HepG2 (cell line): ENCODE results near the gene SLC35B2. TPM values are rescaled to one million over a fixed set of nuclear protein-coding genes. Genes with fewer than 3 reads are reported as not detected.

Experiments used
- AGO2 ChIP-seq: fragments of 200-400 bp; formaldehyde crosslinking; optimal IDR thresholded peaks from 2 replicates; pipeline ENCODE3; 2017; ENCODE audit warnings: mild to moderate bottlenecking, low read depth, low read length, moderate library complexity
- ATF7-NPFF ChIP-seq: sonication (generic); formaldehyde crosslinking; IDR thresholded peaks from 2 replicates; pipeline ENCODE4 v1.8.1; 2023; ENCODE audit warnings: mild to moderate bottlenecking, low read depth, missing genetic modification reagents, moderate library complexity
- HNRNPUL1 ChIP-seq: fragments of 200-400 bp; formaldehyde crosslinking; IDR thresholded peaks from 2 replicates; pipeline ENCODE4 v1.6.1; 2017; ENCODE audit warnings: low read depth, mild to moderate bottlenecking, low read length, moderate library complexity
- POGZ ChIP-seq: sonication (generic); formaldehyde crosslinking; IDR thresholded peaks from 2 replicates; pipeline ENCODE4 v1.4.0; 2020; ENCODE audit warnings: mild to moderate bottlenecking, missing genetic modification reagents
- RBM39 ChIP-seq: fragments of 200-400 bp; formaldehyde crosslinking; IDR thresholded peaks from one replicate; pipeline ENCODE4 v1.6.1; 2018; ENCODE audit warnings: antibody characterized with exemption, mild to moderate bottlenecking, low read depth, low read length; ENCODE audit not compliant: poor library complexity, severe bottlenecking
- RCOR2 ChIP-seq: IDR thresholded peaks from 2 replicates; pipeline ENCODE4 v1.6.1; 2016; ENCODE audit warnings: missing biosample characterization, missing genetic modification reagents
- RFXAP ChIP-seq: sonication (generic); formaldehyde crosslinking; IDR thresholded peaks from 2 replicates; pipeline ENCODE4 v1.4.0; 2020; ENCODE audit warnings: missing genetic modification reagents, borderline replicate concordance
- SOX13 ChIP-seq, 3 experiments: fragments of 450-650 bp in 1 of 3; sonication (generic) in 1 of 3; formaldehyde crosslinking in 1 of 3; IDR thresholded peaks in 2 of 3; conservative IDR thresholded peaks in 1 of 3; 2 replicates each; pipeline versions ENCODE4 v1.5.0 to v1.6.1; 2016 to 2020; ENCODE audit warnings: antibody characterized with exemption in 1 of 3, mild to moderate bottlenecking in 1 of 3, missing compliant biosample characterization in 1 of 3, missing genetic modification reagents in 1 of 3, moderate library complexity in 1 of 3
- TBL1XR1 ChIP-seq: fragments of 150-350 bp; IDR thresholded peaks from 2 replicates; pipeline ENCODE4 v1.6.1; 2014; ENCODE audit warnings: borderline replicate concordance, low read length; ENCODE audit not compliant: partially characterized antibody
- ZFP36L1 ChIP-seq: sonication (generic); formaldehyde crosslinking; IDR thresholded peaks from 2 replicates; pipeline ENCODE4 v1.8.0; 2022; ENCODE audit warnings: mild to moderate bottlenecking, missing genetic modification reagents, moderate library complexity
- ZFP62 ChIP-seq: sonication (generic); formaldehyde crosslinking; IDR thresholded peaks from 2 replicates; pipeline ENCODE4 v1.4.0; 2020; ENCODE audit warnings: missing genetic modification reagents
- ZNF253 ChIP-seq: sonication (generic); formaldehyde crosslinking; IDR thresholded peaks from 2 replicates; pipeline ENCODE4 v1.8.0; 2022; ENCODE audit warnings: mild to moderate bottlenecking, missing genetic modification reagents, borderline replicate concordance
- ZNF44 ChIP-seq: sonication (generic); formaldehyde crosslinking; IDR thresholded peaks from 2 replicates; pipeline ENCODE4 v1.5.1; 2020; ENCODE audit warnings: mild to moderate bottlenecking, missing genetic modification reagents
- polyA plus RNA-seq, 8 experiments: library from polyadenylated mRNA; depleted of rRNA in 3 of 8; stranded (reverse) in 7 of 8; unstranded in 1 of 8; fragments of >200 nt; fragmentation: Illumina TruSeq in 4 of 8; extraction: Trizol in 4 of 8; gene quantifications; 2 replicates each; pipeline versions ENCODE4 v1.2.1 to v1.2.3, GENCODE V29; 2011 to 2016; ENCODE audit warnings: low read depth in 4 of 8, missing spikeins in 1 of 8, mixed read lengths in 1 of 8; ENCODE audit not compliant: insufficient read depth in 1 of 8
- total RNA-seq, 5 experiments: library from RNA; depleted of rRNA; stranded (reverse); fragments of >200 nt; fragmentation: Illumina TruSeq; extraction: Trizol; gene quantifications; 2 replicates each; pipeline ENCODE4 v1.2.3, GENCODE V29; 2016; ENCODE audit warnings: low read depth in 1 of 5
- TF ChIP-seq, protein P1 (sequence below): sonication (generic); formaldehyde crosslinking; IDR thresholded peaks from 2 replicates; pipeline ENCODE4 v1.9.0; 2021; ENCODE audit warnings: mild to moderate bottlenecking, missing genetic modification reagents
- TF ChIP-seq, protein P2 (sequence below): sonication (generic); formaldehyde crosslinking; IDR thresholded peaks from 2 replicates; pipeline ENCODE4 v1.5.0; 2020; ENCODE audit warnings: mild to moderate bottlenecking, low read depth, missing genetic modification reagents, borderline replicate concordance
- TF ChIP-seq, protein P3 (sequence below): sonication (generic); formaldehyde crosslinking; IDR thresholded peaks from 2 replicates; pipeline ENCODE4 v1.5.0; 2020; ENCODE audit warnings: missing genetic modification reagents, mild to moderate bottlenecking, borderline replicate concordance

SLC35B2 gene
- total and polyA plus RNA-seq, 2 of the 13 experiments (the other 11 are each of a cell fraction or from before 2014, with no cell fraction given): 61.1 to 148 TPM

DNA sequence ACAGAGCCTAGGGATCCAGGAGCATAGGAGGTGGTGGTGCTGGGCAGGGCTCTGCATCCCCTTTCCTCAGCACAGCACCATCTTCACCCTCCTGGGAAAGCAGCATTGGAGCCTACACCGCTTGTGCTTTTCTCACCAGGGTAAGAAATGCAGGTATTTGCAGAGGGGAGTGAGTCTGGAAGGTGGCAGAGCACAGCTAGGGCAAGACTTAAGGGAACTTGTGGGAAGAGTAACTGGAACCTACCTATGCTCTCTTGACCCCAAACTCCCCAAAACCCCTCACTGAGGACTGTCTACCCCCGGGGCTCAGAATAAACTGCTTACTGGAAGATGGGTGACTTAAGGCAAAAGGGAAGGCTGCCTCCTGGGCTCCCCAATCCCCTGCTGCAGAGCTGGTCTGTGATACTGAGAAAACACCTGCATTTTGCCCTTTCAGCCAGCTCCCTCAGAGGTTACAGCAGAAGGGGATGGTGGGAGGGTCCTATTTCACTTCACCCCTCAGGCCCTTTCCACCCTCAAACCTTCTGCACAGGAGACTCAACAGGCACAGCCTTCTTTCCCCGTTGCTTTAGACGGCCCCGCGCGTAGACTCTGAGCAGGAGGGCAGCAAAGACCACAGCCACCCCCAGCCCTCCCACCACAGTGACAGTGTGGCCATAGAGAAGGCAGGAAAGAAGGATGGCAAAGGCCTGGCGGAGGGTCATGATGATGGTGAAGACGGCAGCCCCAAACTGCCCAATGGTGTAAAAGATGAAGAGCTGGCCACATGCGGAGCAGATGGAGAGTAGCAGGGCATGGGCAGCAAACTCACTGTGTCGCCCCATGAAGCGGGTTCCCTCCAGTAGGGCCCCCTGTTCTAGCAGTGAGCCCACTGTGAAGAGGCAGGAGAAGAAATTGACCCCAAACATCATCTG lies 2.9 kb downstream of the SLC35B2 start (continued):
- TF ChIP-seq, protein P1, sequence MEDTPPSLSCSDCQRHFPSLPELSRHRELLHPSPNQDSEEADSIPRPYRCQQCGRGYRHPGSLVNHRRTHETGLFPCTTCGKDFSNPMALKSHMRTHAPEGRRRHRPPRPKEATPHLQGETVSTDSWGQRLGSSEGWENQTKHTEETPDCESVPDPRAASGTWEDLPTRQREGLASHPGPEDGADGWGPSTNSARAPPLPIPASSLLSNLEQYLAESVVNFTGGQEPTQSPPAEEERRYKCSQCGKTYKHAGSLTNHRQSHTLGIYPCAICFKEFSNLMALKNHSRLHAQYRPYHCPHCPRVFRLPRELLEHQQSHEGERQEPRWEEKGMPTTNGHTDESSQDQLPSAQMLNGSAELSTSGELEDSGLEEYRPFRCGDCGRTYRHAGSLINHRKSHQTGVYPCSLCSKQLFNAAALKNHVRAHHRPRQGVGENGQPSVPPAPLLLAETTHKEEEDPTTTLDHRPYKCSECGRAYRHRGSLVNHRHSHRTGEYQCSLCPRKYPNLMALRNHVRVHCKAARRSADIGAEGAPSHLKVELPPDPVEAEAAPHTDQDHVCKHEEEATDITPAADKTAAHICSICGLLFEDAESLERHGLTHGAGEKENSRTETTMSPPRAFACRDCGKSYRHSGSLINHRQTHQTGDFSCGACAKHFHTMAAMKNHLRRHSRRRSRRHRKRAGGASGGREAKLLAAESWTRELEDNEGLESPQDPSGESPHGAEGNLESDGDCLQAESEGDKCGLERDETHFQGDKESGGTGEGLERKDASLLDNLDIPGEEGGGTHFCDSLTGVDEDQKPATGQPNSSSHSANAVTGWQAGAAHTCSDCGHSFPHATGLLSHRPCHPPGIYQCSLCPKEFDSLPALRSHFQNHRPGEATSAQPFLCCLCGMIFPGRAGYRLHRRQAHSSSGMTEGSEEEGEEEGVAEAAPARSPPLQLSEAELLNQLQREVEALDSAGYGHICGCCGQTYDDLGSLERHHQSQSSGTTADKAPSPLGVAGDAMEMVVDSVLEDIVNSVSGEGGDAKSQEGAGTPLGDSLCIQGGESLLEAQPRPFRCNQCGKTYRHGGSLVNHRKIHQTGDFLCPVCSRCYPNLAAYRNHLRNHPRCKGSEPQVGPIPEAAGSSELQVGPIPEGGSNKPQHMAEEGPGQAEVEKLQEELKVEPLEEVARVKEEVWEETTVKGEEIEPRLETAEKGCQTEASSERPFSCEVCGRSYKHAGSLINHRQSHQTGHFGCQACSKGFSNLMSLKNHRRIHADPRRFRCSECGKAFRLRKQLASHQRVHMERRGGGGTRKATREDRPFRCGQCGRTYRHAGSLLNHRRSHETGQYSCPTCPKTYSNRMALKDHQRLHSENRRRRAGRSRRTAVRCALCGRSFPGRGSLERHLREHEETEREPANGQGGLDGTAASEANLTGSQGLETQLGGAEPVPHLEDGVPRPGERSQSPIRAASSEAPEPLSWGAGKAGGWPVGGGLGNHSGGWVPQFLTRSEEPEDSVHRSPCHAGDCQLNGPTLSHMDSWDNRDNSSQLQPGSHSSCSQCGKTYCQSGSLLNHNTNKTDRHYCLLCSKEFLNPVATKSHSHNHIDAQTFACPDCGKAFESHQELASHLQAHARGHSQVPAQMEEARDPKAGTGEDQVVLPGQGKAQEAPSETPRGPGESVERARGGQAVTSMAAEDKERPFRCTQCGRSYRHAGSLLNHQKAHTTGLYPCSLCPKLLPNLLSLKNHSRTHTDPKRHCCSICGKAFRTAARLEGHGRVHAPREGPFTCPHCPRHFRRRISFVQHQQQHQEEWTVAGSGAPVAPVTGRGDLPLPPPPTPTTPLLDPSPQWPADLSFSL (CRISPR knock-in tag): no peak
- TF ChIP-seq HNRNPUL1: no peak
- TF ChIP-seq RCOR2 (CRISPR knock-in tag): no peak
- no peak for TF ChIP-seq SOX13 (IDR thresholded peaks at IDR 0.05)
- TF ChIP-seq SOX13 (CRISPR knock-in tag; conservative IDR thresholded peaks at IDR 0.05 in 1 of 2, IDR thresholded peaks at IDR 0.05 in 1 of 2): peak in 1 of 2 experiments; percentile 38; a peak in 1 of 4 replicates
- TF ChIP-seq ZNF44 (CRISPR knock-in tag): no peak
- TF ChIP-seq, protein P2, sequence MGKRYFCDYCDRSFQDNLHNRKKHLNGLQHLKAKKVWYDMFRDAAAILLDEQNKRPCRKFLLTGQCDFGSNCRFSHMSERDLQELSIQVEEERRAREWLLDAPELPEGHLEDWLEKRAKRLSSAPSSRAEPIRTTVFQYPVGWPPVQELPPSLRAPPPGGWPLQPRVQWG (CRISPR knock-in tag): no peak
- TF ChIP-seq, protein P3, sequence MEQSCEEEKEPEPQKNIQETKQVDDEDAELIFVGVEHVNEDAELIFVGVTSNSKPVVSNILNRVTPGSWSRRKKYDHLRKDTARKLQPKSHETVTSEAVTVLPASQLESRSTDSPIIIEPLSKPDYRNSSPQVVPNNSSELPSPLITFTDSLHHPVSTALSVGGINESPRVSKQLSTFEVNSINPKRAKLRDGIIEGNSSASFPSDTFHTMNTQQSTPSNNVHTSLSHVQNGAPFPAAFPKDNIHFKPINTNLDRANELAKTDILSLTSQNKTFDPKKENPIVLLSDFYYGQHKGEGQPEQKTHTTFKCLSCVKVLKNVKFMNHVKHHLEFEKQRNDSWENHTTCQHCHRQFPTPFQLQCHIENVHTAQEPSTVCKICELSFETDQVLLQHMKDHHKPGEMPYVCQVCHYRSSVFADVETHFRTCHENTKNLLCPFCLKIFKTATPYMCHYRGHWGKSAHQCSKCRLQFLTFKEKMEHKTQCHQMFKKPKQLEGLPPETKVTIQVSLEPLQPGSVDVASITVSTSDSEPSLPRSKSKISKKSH (CRISPR knock-in tag): no peak
- peak; percentile 68 for TF ChIP-seq RBM39
- no peak for TF ChIP-seq ZFP36L1
- TF ChIP-seq ZFP62 (CRISPR knock-in tag): no peak
- TF ChIP-seq POGZ (CRISPR knock-in tag): no peak; the same call in 1 of the 2 replicates
- no peak for TF ChIP-seq ZNF253 (CRISPR knock-in tag)
- peak; percentile 97 for TF ChIP-seq AGO2
- 0 out of 2 replicates have a peak, but pooled peaks have one; percentile 34 for TF ChIP-seq ATF7-NPFF (CRISPR knock-in tag)
- TF ChIP-seq RFXAP (CRISPR knock-in tag): no peak
- no peak for TF ChIP-seq TBL1XR1
